Esophagus mucosa (tissue), 1 donor: ENCODE data around the gene SYT17. TPM values are rescaled to one million over a fixed set of nuclear protein-coding genes. Genes with fewer than 3 reads are reported as not detected.
A peak's percentile ranks its signal among the peaks of the same experiment; 100 is the strongest.

ENCODE experiments used
- ATAC-seq: fragments of 200-7000 bp; cut with Tn5 transposase; one replicate; pipeline ENCODE4 v1.9.1; 2020
- total RNA-seq: library from RNA; stranded (reverse); gene quantifications from one replicate; pipeline ENCODE4 v1.2.4, GENCODE V29; 2023
- donor health status: DM: yes; HTN: yes; CAD: no.

SYT17 gene
- total RNA-seq, 1 donor from 2014 or later: 2.0 TPM

- ATAC-seq: no peak
Observed at GRCh38 chr16:19139436-19140091, 28.5 kb upstream of the SYT17 start.

GRCh38 chr16:19140396-19140795, 27.6 kb upstream of the SYT17 start:
- ATAC-seq: no peak

DNA sequence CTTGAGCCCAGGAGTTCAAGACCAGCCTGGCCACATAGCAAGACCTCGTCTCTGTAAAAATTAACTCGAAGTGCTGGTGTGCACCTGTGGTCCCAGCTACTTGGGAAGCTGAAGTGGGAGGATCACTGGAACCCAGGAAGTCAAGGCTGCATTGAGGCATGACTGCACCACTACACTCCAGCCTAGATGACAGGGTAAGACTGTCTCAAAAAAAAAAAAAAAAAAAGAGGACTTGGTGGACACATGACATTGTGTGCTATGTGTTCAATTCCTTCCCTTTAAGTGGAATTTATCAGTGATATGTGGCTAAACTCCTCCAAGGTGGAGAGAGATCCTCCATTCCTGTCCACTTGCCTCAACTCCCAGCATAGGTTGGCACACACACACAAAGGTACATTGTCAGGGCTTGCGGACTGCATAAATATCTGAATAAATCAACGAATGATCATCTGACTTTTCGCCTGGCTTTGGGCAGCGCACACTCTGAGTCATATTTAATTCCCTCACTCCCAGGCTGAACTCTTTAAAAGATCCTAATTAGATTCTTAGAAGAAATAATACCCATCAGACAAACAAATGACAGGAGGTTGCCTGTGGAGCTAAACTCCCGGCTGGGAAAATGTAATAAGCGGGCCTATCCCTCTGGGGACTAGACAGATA, 25.0 kb upstream of the SYT17 start:
- ATAC-seq: peak; percentile 80

DNA sequence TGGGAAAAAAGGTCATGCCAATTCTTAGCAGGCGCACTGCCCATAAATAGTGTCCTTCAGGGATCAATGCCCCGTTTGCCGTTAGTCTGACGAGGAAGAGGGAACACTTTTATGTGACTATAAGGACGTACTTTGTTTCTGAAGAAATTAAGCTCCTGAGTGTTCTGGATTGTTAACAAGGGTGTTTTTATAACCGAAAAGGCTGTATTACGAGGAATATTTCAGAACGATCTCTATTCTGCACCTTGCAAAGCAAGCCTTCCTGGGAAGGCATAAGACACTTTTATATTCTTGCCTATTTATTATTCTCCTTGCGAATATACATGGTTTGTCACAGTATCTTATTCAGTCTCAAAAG, 24.5 kb upstream of the SYT17 start:
- ATAC-seq: no peak

- ATAC-seq: no peak
Observed at GRCh38 chr16:19145010-19145409, 23.0 kb upstream of the SYT17 start.

GRCh38 chr16:19147126-19147525, 20.9 kb upstream of the SYT17 start:
- ATAC-seq: no peak

GRCh38 chr16:19147627-19148026, 20.4 kb upstream of the SYT17 start:
- no peak for ATAC-seq

- no peak for ATAC-seq
Observed at GRCh38 chr16:19148189-19148588, 19.9 kb upstream of the SYT17 start.

DNA sequence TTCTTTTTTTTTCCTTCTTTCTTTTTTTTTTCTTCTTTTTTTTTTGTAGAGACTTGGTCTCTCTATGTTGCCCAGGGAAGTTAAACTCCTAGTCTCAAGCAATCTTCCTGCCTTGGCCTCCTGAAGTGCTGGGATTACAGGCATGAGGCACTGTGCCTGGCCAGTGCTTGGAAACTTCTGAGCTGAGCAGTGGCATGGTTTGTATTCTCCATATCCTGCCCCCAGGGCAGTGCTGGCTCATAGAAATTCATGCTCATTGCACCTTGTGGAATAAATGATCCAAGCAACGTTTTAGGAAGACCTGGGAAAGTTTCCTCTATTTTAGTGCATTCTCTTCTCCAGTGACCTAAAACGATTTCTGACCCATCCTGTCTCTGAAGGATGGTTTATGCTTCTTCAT, 16.7 kb upstream of the SYT17 start:
- ATAC-seq: no peak

DNA sequence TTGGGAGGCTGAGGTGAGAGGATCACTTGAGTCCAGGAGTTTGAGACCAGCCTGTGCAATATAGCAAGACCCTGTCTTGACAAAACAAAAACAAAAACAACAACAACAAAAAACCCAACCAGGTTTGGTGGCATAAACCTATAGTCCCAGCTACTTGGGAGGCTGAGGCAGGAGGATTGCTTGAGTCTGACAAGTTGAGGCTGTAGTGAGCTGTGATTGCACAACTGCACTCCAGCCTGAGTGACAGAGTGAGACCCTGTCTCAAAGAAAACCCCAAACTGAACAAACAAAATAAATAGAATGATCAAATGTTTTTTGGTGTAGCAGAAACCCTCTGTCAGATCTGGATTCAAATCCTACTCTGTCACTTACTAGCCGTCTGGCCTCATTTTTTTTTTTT, 16.0 kb upstream of the SYT17 start:
- ATAC-seq: no peak

- no peak for ATAC-seq
Observed at GRCh38 chr16:19153876-19154275, 14.2 kb upstream of the SYT17 start.

GRCh38 chr16:19162085-19162484, 6.0 kb upstream of the SYT17 start:
- ATAC-seq: no peak

GRCh38 chr16:19163215-19163614, 4.8 kb upstream of the SYT17 start:
- no peak for ATAC-seq

DNA sequence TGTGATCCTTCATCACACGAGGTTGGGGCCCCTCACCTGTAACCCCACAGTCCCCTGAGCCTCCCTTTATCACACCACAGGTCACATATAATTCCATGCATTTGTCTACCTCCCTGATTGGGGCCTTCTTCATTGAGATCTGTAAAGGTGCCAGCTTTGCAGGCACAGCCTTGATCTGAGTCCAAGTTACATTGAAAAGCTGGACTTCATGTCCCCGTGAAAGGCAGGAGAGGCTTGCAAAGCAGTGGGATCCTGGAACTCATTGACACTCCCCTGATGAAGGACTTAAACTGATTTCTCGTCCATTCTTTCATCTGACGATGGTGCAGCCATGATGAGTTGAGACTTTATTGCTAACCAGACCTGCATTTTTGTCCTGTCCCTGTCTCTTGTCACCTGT, 3.8 kb upstream of the SYT17 start:
- no peak for ATAC-seq

GRCh38 chr16:19165101-19165500, 2.9 kb upstream of the SYT17 start:
- ATAC-seq: no peak

DNA sequence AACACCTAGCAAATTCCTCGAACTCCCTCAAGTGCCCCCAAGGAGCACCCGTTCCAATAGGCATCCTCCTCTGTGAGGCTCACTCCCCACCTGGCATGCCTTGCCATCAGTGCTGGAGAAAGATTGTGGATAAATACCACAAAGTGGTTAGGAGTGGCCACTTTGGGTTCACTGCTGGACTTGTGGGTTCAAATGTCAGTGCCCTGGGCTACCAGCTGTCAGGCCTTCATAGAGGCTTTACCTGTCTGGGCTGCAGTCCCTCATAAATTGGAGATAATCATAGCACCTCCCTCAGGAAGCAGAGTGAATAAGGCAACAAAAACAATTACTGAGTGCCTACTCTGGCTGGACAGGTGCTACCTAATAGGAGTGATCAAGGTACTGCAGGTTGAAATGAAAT, 1.5 kb upstream of the SYT17 start:
- no peak for ATAC-seq

GRCh38 chr16:19168371-19169081, 486 bp downstream of the SYT17 start:
- peak; percentile 28 for ATAC-seq

DNA sequence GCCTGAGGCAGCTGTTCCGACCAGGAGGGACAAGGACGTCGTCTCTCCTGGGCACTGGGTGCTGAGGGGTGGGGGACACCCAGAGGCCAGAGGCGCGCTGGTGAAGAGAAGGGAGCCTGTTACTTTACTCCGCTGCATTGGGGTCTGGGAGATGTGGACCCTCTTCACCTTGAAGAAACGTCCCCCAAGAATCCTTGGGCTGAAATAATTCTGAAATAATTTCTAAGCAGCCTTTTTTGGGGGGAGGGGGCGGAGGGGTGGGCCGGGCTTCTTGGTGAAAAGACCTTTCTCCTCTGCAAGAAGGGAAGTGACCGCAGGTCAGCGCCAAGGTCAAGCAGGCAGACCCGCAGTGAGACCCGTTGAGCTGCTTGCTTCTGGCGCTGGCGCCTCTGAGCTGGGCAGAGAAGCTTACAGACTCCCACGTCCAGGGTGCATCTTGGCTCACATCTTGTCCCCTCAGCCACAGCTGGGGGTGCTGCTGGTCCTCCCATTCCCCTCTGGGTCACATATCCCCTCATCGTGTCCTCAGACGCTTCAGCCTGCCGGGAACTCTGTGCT, 1.1 kb downstream of the SYT17 start:
- ATAC-seq: no peak

GRCh38 chr16:19170043-19170655, 2.1 kb downstream of the SYT17 start:
- no peak for ATAC-seq

- ATAC-seq: no peak
Observed at GRCh38 chr16:19172098-19172780, 4.2 kb downstream of the SYT17 start.

- no peak for ATAC-seq
Observed at GRCh38 chr16:19173059-19173458, 5.0 kb downstream of the SYT17 start.

- ATAC-seq: no peak
Observed at GRCh38 chr16:19173649-19174383, 5.8 kb downstream of the SYT17 start.
